Medulla oblongata (tissue), 1 donor: Measurements from ENCODE around the gene ITGA5.

Experiments
- DNase-seq: peaks from one replicate; pipeline ENCODE4 v3.0.0-alpha.2; 2015; ENCODE audit errors: extremely low spot score

ITGA5 gene

GRCh38 chr12:54411391-54412241 lies 7.5 kb downstream of the ITGA5 start:
- no peak for DNase-seq

- DNase-seq: no peak
Measured at GRCh38 chr12:54409267-54409666, 9.8 kb downstream of the ITGA5 start.

GRCh38 chr12:54407183-54407905 lies 11.7 kb downstream of the ITGA5 start:
- peak; percentile 75 for DNase-seq

- no peak for DNase-seq
Measured at GRCh38 chr12:54405573-54405972, 13.5 kb downstream of the ITGA5 start.

GRCh38 chr12:54405106-54405505 lies 14.0 kb downstream of the ITGA5 start:
- no peak for DNase-seq

- peak; percentile 57 for DNase-seq
Measured at GRCh38 chr12:54404061-54405004, 14.7 kb downstream of the ITGA5 start.

GRCh38 chr12:54401119-54401518 lies 17.9 kb downstream of the ITGA5 start:
- no peak for DNase-seq

GRCh38 chr12:54398995-54399793 lies 19.9 kb downstream of the ITGA5 start:
- DNase-seq: peak; percentile 94

GRCh38 chr12:54398218-54398617 lies 20.8 kb downstream of the ITGA5 start:
- no peak for DNase-seq

GRCh38 chr12:54397157-54397556 lies 21.9 kb downstream of the ITGA5 start:
- no peak for DNase-seq

GRCh38 chr12:54395545-54395944 lies 23.5 kb downstream of the ITGA5 start:
- DNase-seq: no peak

- no peak for DNase-seq
Measured at GRCh38 chr12:54394986-54395385, 24.1 kb downstream of the ITGA5 start.

- DNase-seq: peak; percentile 78
Measured at GRCh38 chr12:54394281-54394719, 24.8 kb downstream of the ITGA5 start.

- DNase-seq: no peak
Measured at GRCh38 chr12:54393743-54394142, 25.3 kb downstream of the ITGA5 start.

GRCh38 chr12:54393207-54393609 lies 25.9 kb downstream of the ITGA5 start:
- DNase-seq: no peak

- no peak for DNase-seq
Measured at GRCh38 chr12:54392485-54393206, 26.4 kb downstream of the ITGA5 start.

- no peak for DNase-seq
Measured at GRCh38 chr12:54390668-54391551, 28.2 kb downstream of the ITGA5 start.

GRCh38 chr12:54390176-54390667 lies 28.8 kb downstream of the ITGA5 start:
- DNase-seq: no peak

GRCh38 chr12:54389607-54390175 lies 29.4 kb downstream of the ITGA5 start:
- no peak for DNase-seq
